Measurements from ENCODE around the gene CA5B. TPM values are rescaled to one million over a fixed set of nuclear protein-coding genes. Genes with fewer than 3 reads are reported as not detected.
A peak's percentile ranks its signal among the peaks of the same experiment; 100 is the strongest.
"Not testable (repeated sequence)": the region's sequence is repeated elsewhere in the genome, so short reads cannot be mapped to it uniquely, and the experiment has no call there.

CA5B gene
- total RNA-seq, 2 experiments from 2014 or later = 16.2 to 16.6 TPM

DNA sequence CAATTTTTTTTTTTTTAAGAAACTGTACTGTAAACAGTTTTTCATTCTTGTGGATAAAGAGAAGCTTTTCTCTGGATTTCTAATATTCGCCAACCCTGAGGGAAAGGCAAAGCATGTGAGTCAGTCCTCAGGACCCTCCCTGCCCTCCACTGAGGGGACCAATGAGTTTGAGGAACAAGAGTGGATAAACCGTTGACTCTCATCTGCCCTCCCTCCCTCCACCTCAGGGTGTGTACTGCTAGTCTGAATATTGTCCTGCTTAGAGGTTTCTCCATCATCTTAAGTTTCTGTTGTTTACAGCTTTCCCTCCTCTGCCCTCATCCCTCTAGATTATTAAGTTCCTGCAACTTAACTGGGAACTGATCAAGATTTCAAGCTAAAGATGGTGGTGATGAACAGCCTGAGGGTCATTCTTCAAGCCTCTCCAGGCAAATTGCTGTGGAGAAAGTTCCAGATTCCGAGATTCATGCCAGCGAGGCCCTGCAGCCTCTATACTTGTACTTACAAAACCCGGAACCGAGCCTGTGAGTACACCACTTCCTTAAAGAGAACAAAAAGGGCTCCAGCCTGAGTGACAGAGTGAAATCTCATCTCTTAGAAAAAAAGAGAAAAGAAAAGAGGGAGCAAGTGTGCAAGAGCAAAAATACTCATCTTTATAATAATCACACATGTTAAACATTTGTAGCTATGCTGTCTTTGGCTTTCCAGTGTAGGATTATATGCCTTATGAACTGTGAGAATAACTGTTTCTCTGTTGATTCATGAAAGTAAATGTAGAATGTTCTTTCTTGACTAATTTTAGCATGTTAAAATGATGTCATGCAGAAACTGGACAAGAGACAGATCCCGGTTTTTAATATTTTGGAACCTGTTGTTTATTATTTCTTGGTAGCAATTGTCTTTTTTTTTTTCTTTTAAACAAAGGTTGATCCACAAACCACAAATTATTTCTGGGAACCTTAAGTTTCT lies 11.9 kb downstream of the CA5B start:
- peak; percentile 47 for DNase-seq

GRCh38 chrX:15750611-15751154 lies 12.6 kb downstream of the CA5B start:
- peak; percentile 25 for DNase-seq
- H3K27me3 Mint-ChIP-seq (ENCODE audit: low read depth) = no peaks in the 10 kb centered on the region
- H3K36me3 Mint-ChIP-seq (ENCODE audit: low read depth) = peaks cover 39% of the 10 kb centered on the region
- H3K4me1 Mint-ChIP-seq (ENCODE audit: low read depth) = peaks cover 48% of the 10 kb centered on the region
- H3K9me3 Mint-ChIP-seq (ENCODE audit: insufficient read depth) = no peaks in the 10 kb centered on the region
- peak; percentile 54 for ATAC-seq
- H3K4me3 Mint-ChIP-seq = peak overlapping the region; percentile 66
- peak overlapping the region; percentile 98 for H3K27ac Mint-ChIP-seq
- CTCF ChIA-PET = interaction anchor here (1.2 to 2.9 kb wide), 3 partner anchors 9 to 32 kb away, joined by 3 to 23 read pairs (median 4); partner anchors contain the start of gene CA5B
- POLR2A ChIA-PET = interaction anchor here (1.5 to 6.3 kb wide), 5 partner anchors 12 to 104 kb away, joined by 5 to 101 read pairs (median 7); partner anchors contain the start of genes AP1S2, CA5B and ZRSR2

More for the DNA sequence above, 11.9 kb downstream of the CA5B start:
- no peaks in the 10 kb centered on the region for H3K9me3 Mint-ChIP-seq (ENCODE audit: insufficient read depth)
- H3K27me3 Mint-ChIP-seq (ENCODE audit: low read depth) = no peaks in the 10 kb centered on the region
- ChIA-PET CTCF (interaction anchor here (0.8 to 2.9 kb wide), 7 partner anchors 8 to 69 kb away, joined by 3 to 23 read pairs (median 3); partner anchors contain the start of gene CA5B), POLR2A (interaction anchor here (1.5 to 6.3 kb wide), 5 partner anchors 11 to 105 kb away, joined by 5 to 101 read pairs (median 7); partner anchors contain the start of genes AP1S2, CA5B and ZRSR2)
- H3K36me3 Mint-ChIP-seq (ENCODE audit: low read depth) = peaks cover 39% of the 10 kb centered on the region
- peak; percentile 41 for ATAC-seq
- peaks cover 48% of the 10 kb centered on the region for H3K4me1 Mint-ChIP-seq (ENCODE audit: low read depth)
- peak overlapping the region; percentile 50 for H3K4me3 Mint-ChIP-seq
- peak overlapping the region; percentile 98 for H3K27ac Mint-ChIP-seq

GRCh38 chrX:15751155-15751819 lies 13.2 kb downstream of the CA5B start:
- ChIA-PET CTCF (interaction anchor here (1.2 to 2.9 kb wide), 2 partner anchors 8 to 13 kb away, joined by 3 to 23 read pairs; partner anchors contain the start of gene CA5B), POLR2A (interaction anchor here (1.1 to 6.3 kb wide), 5 partner anchors 12 to 104 kb away, joined by 3 to 101 read pairs (median 6); partner anchors contain the start of genes AP1S2, CA5B and ZRSR2)
- peaks cover 48% of the 10 kb centered on the region for H3K4me1 Mint-ChIP-seq (ENCODE audit: low read depth)

DNA sequence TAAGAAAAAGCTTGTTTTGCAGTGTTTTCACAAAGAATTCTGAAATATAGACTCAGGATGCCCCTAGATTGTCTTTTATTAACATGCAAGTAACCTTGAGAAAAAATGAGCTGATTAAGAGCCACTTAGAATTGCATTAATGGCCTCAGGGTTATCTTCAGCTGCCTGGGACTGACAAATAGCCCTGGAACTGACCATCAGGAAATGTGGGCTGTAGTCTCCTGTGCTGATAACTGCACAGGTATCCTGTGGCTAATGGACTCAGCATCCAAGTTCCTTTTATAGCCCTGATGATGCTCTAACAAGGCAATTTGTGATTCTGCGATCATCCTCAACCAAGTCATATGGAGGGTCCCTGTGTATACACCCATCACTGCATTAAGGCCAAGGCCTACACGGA lies 17.0 kb downstream of the CA5B start:
- Mint-ChIP-seq H3K4me3 (no peak overlapping the region), H3K36me3 (ENCODE audit: low read depth) (peaks cover 18% of the 10 kb centered on the region), H3K27ac (no peak overlapping the region), H3K27me3 (ENCODE audit: low read depth) (no peaks in the 10 kb centered on the region), H3K4me1 (ENCODE audit: low read depth) (peaks cover 51% of the 10 kb centered on the region), H3K9me3 (ENCODE audit: insufficient read depth) (no peaks in the 10 kb centered on the region)
- DNase-seq (no peak), ATAC-seq (no peak)
- ChIA-PET POLR2A (interaction anchor here (2.5 kb wide), 1 partner anchor 17 kb away, joined by 15 read pairs; the partner anchor contains the start of gene CA5B), CTCF (no interaction called here)

More at GRCh38 chrX:15751155-15751819, 13.2 kb downstream of the CA5B start:
- ATAC-seq (peak; percentile 80), DNase-seq (peak; percentile 40)
- Mint-ChIP-seq H3K27me3 (ENCODE audit: low read depth) (no peaks in the 10 kb centered on the region), H3K4me3 (peak overlapping the region; percentile 66), H3K9me3 (ENCODE audit: insufficient read depth) (no peaks in the 10 kb centered on the region), H3K36me3 (ENCODE audit: low read depth) (peaks cover 39% of the 10 kb centered on the region), H3K27ac (peak overlapping the region; percentile 98)

GRCh38 chrX:15758140-15758539 lies 20.1 kb downstream of the CA5B start:
- no peaks in the 10 kb centered on the region for H3K9me3 Mint-ChIP-seq (ENCODE audit: insufficient read depth)
- ChIA-PET POLR2A (interaction anchor here (0.9 to 3.4 kb wide), 3 partner anchors 20 to 96 kb away, joined by 3 to 17 read pairs (median 3); partner anchors contain the start of genes AP1S2 and CA5B), CTCF (interaction anchor here (1.0 to 1.9 kb wide), 3 partner anchors 9 to 20 kb away, joined by 3 to 4 read pairs (median 3); partner anchors contain the start of gene CA5B)
- peak; percentile 21 for DNase-seq
- peaks cover 7% of the 10 kb centered on the region for H3K36me3 Mint-ChIP-seq (ENCODE audit: low read depth)
- peaks cover 30% of the 10 kb centered on the region for H3K4me1 Mint-ChIP-seq (ENCODE audit: low read depth)
- H3K27me3 Mint-ChIP-seq (ENCODE audit: low read depth) = no peaks in the 10 kb centered on the region
- no peak overlapping the region for H3K4me3 Mint-ChIP-seq
- H3K27ac Mint-ChIP-seq = peak overlapping the region; percentile 82
- ATAC-seq = peak; percentile 66

DNA sequence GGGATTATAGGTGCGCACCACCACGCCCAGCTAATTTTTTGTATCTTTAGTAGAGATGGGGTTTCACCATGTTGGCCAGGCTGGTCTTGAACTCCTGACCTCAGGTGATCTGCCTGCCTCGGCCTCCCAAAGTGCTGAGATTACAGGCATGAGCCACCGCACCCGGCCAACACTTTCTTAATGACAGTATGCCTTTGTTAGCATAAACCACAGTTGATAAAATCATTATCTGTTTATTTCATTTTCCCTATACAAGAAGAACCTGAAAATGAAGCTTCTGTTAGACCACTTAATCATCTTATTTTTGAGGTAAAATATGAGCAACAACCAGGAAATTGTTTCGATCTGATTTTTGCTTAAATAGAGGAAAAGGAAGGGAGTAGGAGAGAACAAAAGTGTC lies 21.8 kb downstream of the CA5B start:
- POLR2A ChIA-PET = interaction anchor here (3.4 kb wide), 1 partner anchor 21 kb away, joined by 17 read pairs; the partner anchor contains the start of gene CA5B
- ATAC-seq; DNase-seq; H3K4me3 Mint-ChIP-seq; H3K36me3 Mint-ChIP-seq (ENCODE audit: low read depth); H3K27me3 Mint-ChIP-seq (ENCODE audit: low read depth); H3K9me3 Mint-ChIP-seq (ENCODE audit: insufficient read depth): not testable (repeated sequence)
- Mint-ChIP-seq H3K27ac (peak overlapping the region; percentile 20), H3K4me1 (ENCODE audit: low read depth) (peaks cover 26% of the 10 kb centered on the region)
- CTCF ChIA-PET = interaction anchor here (1.0 to 1.9 kb wide), 2 partner anchors 9 kb away, joined by 3 to 4 read pairs; no protein-coding TSS in a partner anchor

DNA sequence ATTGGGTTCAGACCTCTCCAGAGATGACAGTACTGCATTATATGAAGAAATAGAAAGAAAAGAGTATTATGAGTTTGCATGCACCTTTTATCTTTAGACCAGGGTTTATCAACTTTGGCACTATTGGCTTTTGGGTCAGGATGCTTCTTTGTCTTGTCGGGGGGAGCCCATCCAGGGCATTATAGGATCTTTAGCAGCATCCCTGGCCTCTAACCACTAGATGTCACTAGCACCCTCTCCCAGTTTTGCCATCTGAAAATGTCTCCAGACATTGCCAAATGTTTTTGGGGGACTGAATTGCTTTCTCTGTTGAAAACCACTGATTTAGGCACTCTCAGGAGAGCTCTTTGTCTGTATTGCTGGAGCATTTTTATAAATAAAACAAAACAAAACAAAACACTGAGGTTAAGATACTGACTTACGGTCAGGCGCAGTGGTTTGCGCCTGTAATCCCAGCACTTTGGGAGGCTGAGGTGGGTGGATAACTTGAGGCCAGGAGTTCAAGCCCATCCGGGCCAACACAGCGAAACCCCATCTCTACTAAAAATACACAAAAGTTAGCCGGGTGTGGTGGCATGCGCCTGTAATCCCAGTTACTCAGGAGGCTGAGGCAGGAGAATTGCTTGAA lies 23.6 kb downstream of the CA5B start:
- ChIA-PET CTCF (no interaction called here), POLR2A (no interaction called here)
- DNase-seq (peak; percentile 56), ATAC-seq (peak; percentile 72)
- Mint-ChIP-seq H3K4me3 (no peak overlapping the region), H3K4me1 (ENCODE audit: low read depth) (peaks cover 23% of the 10 kb centered on the region), H3K36me3 (ENCODE audit: low read depth) (no peaks in the 10 kb centered on the region), H3K27me3 (ENCODE audit: low read depth) (no peaks in the 10 kb centered on the region), H3K27ac (no peak overlapping the region), H3K9me3 (ENCODE audit: insufficient read depth) (no peaks in the 10 kb centered on the region)

DNA sequence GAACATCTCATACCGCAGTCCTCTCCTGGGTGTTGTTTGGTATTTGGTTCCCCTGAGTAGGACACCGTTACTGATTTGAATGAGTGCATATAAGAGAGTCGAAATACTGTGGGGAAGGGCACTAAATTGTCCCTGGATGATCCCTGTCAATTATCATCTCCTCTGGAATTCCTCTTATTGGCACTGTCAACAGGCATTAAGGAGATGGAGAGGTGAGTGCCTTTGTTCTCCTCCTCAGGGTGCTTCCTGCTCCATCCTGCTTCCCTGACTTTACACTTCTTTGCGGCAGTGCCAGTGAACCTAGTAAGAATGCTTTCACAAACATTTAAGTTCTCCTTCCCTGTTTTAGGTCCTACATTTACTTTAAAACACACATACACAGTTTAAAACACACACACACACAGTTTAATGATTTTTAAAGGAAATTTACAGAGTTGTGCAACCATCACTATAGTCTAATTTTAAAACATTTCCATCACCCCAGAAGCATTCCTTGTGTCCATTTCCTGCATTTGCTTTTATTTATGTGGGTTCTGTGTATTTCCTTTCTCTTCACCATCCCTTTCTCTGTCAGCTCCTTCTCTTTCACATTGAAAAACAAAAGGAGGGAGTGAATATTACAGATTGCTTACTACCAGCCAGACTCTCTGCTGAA lies 31.4 kb downstream of the CA5B start:
- Mint-ChIP-seq H3K4me1 (ENCODE audit: low read depth) (peaks cover 7% of the 10 kb centered on the region), H3K27me3 (ENCODE audit: low read depth) (no peaks in the 10 kb centered on the region), H3K9me3 (ENCODE audit: insufficient read depth) (no peaks in the 10 kb centered on the region), H3K27ac (no peak overlapping the region), H3K36me3 (ENCODE audit: low read depth) (peaks cover 12% of the 10 kb centered on the region), H3K4me3 (no peak overlapping the region)
- ATAC-seq (no peak), DNase-seq (no peak)
- ChIA-PET CTCF (interaction anchor here (1.1 kb wide), 1 partner anchor 10 kb away, joined by 4 read pairs; no protein-coding TSS in a partner anchor), POLR2A (no interaction called here)

- Mint-ChIP-seq H3K36me3 (ENCODE audit: low read depth) (peaks cover 17% of the 10 kb centered on the region), H3K9me3 (ENCODE audit: insufficient read depth) (no peaks in the 10 kb centered on the region), H3K27me3 (ENCODE audit: low read depth) (no peaks in the 10 kb centered on the region), H3K27ac (peak overlapping the region; percentile 95), H3K4me3 (peak overlapping the region; percentile 72), H3K4me1 (ENCODE audit: low read depth) (peaks cover 6% of the 10 kb centered on the region)
- POLR2A ChIA-PET = interaction anchor here (1.6 to 1.9 kb wide), 3 partner anchors 8 to 44 kb away, joined by 5 to 9 read pairs (median 6); partner anchors contain the start of genes CA5B and ZRSR2
- DNase-seq (peak; percentile 24), ATAC-seq (peak; percentile 47)
- CTCF ChIA-PET = interaction anchor here (0.9 kb wide), 3 partner anchors 15 to 44 kb away, joined by 3 to 4 read pairs (median 3); partner anchors contain the start of gene CA5B
These were observed 44.1 kb downstream of the CA5B start for GRCh38 chrX:15781961-15782699.
